ENCODE results near the gene FGFBP3. TPM values are rescaled to one million over a fixed set of nuclear protein-coding genes. Genes with fewer than 3 reads are reported as not detected.

The FGFBP3 gene
- total RNA-seq, 1 donor from 2014 or later, result 0.81 TPM

DNA sequence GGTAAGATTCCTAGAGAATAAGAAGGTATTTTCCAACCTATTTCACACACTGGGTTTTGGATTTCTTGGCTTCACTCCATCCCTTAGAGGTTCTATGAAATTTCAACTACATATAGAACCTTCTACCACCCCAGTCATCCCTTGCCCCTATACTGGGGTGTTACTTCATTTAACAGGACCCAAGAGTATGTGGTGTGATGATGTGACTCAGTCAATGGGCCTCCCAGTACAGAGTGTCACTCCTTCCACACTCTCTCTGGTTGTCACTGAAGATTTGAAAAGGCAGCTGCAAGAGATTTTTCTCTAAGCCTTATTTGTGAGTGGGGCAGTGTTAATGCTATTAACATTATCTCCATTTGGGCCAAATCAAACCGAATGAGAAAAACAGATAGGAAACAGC is 33.5 kb downstream of the FGFBP3 start:
- Histone ChIP-seq H3K4me3 (no peak overlapping the region), H3K27me3 (no peaks in the 10 kb centered on the region), H3K4me1 (no peaks in the 10 kb centered on the region), H3K36me3 (no peaks in the 10 kb centered on the region), H3K27ac (no peak overlapping the region), H3K9me3 (no peaks in the 10 kb centered on the region)
- TF ChIP-seq, protein P1, sequence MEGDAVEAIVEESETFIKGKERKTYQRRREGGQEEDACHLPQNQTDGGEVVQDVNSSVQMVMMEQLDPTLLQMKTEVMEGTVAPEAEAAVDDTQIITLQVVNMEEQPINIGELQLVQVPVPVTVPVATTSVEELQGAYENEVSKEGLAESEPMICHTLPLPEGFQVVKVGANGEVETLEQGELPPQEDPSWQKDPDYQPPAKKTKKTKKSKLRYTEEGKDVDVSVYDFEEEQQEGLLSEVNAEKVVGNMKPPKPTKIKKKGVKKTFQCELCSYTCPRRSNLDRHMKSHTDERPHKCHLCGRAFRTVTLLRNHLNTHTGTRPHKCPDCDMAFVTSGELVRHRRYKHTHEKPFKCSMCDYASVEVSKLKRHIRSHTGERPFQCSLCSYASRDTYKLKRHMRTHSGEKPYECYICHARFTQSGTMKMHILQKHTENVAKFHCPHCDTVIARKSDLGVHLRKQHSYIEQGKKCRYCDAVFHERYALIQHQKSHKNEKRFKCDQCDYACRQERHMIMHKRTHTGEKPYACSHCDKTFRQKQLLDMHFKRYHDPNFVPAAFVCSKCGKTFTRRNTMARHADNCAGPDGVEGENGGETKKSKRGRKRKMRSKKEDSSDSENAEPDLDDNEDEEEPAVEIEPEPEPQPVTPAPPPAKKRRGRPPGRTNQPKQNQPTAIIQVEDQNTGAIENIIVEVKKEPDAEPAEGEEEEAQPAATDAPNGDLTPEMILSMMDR (IDR thresholded peaks at IDR 0.05), result no peak
- no peak for ATAC-seq
- no peak for DNase-seq
- intact Hi-C loops (cut with DNase I), result no loop called here

DNA sequence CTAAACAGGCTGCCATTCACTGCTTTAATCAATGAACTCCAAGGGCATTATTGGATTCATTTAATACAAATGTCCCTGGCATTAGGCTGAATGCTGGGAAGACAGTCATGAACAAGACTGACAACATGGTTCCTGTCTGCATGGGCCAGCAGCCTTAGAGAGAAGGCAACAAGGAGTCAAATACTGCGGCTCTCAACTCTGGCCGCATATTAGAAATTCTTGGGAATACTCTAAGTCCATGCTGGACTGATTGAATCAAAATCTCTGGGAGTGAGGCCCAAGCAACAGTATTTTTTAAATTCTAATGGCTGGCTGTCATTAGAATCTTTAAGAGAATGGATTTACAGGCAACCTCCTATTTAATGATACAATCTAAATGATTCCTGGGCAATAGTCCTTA is 34.1 kb downstream of the FGFBP3 start:
- Histone ChIP-seq H3K36me3 (no peaks in the 10 kb centered on the region), H3K9me3 (no peaks in the 10 kb centered on the region), H3K27ac (no peak overlapping the region), H3K27me3 (no peaks in the 10 kb centered on the region), H3K4me3 (no peak overlapping the region), H3K4me1 (no peaks in the 10 kb centered on the region)
- intact Hi-C loops (cut with DNase I), result no loop called here
- DNase-seq (no peak), ATAC-seq (no peak)
- TF ChIP-seq, protein P1 (IDR thresholded peaks at IDR 0.05), result no peak

DNA sequence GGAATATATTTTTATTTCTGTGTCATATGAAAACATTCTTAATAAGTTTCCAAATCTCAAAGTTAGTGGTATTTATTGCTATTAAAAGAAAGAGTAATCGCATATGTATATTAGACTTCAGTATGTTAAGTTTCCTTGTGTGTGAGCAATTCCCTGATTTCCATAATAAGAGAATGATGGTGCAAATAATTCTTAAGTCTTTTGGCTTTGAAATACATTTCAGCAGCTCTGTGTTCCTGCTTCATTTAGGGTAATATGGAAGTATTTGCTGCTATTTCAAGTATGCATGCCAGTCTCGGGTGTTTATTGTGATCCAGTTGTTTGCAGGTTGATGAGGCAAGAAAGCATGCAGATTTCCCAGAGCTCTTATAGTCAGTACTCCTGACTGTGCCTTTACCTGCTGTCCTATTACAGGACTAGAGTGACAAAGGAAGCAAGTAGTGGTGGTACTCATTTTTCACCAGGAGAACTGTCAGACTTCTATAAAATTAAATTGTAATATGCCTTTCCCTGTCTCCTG is 43.7 kb downstream of the FGFBP3 start:
- no peak for ATAC-seq
- TF ChIP-seq, protein P1 (IDR thresholded peaks at IDR 0.05), result no peak
- intact Hi-C loops (cut with DNase I), result no loop called here
- Histone ChIP-seq H3K4me1 (no peaks in the 10 kb centered on the region), H3K27me3 (no peaks in the 10 kb centered on the region), H3K9me3 (no peaks in the 10 kb centered on the region), H3K27ac (no peak overlapping the region), H3K36me3 (peaks cover 50% of the 10 kb centered on the region), H3K4me3 (no peak overlapping the region)
- no peak for DNase-seq

DNA sequence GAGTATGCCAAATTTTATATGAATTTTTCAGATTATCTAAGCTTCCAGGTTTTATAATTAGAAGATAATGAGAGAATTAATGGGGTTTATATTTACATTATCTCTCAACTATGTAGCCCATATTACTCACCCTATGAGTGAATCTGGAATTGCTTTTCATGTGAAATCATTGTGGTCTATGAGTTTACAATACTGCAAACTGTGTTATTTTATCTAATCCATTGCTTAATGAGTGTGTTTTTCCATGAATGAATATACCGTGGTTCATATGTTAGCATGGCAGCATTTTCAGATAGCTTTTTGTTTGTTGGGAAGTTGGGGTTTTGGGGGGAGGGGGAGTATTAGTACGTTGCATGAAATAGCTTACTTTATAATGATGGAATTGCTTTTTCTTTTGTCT is 44.5 kb downstream of the FGFBP3 start:
- DNase-seq (no peak), ATAC-seq (no peak)
- H3K4me3 ChIP-seq, result no peak overlapping the region
- no peaks in the 10 kb centered on the region for H3K4me1 ChIP-seq
- H3K36me3 ChIP-seq, result peaks cover 58% of the 10 kb centered on the region
- H3K27ac ChIP-seq, result no peak overlapping the region
- H3K9me3 ChIP-seq, result no peaks in the 10 kb centered on the region
- intact Hi-C loops (cut with DNase I), result no loop called here
- TF ChIP-seq, protein P1 (IDR thresholded peaks at IDR 0.05), result no peak
- no peaks in the 10 kb centered on the region for H3K27me3 ChIP-seq

DNA sequence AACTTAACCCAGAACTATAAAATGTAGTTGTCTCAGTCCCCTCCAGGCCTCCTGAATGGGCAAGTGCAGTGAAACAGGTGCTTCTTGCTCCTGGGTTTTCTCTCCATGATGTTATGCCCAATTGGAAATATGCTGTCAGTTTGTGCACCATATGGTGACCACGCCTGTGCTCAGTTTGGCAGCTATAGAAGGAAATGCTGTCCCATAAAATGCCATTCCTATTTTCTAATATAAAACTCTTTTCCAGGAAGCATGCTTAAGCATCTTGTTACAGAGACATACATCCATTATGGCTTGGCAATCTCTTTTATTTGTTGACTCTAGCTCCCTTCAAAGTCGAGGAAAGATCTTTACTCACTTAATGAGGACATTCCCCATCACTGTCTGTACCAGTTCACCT is 45.2 kb downstream of the FGFBP3 start:
- no peak overlapping the region for H3K4me3 ChIP-seq
- intact Hi-C loops (cut with DNase I), result no loop called here
- peaks cover 65% of the 10 kb centered on the region for H3K36me3 ChIP-seq
- H3K4me1 ChIP-seq, result no peaks in the 10 kb centered on the region
- no peaks in the 10 kb centered on the region for H3K9me3 ChIP-seq
- H3K27ac ChIP-seq, result no peak overlapping the region
- ATAC-seq (no peak), DNase-seq (no peak)
- no peaks in the 10 kb centered on the region for H3K27me3 ChIP-seq
- TF ChIP-seq, protein P1 (IDR thresholded peaks at IDR 0.05), result no peak

DNA sequence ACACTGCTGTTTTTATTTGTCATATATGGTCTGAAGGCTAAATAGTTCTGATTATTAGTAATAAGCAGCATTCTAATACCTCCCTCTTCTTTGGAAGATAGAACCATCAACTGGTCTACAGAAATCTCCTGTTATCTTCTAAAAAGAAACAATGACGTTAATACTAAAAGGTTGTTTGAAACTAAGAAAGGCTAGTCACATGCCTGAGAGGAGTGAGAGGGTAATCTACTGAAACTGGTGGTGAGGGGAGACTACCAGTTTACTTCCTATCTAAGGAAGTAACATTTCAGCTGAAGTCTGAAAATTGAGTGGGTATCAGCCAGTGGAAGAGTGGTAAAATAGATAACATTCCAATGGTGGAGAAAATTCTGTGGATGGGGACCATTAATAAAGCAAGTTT is 48.4 kb downstream of the FGFBP3 start:
- ATAC-seq, result no peak
- intact Hi-C loops (cut with DNase I), result no loop called here

More for the DNA sequence above, 48.4 kb downstream of the FGFBP3 start:
- H3K4me3 ChIP-seq, result no peak overlapping the region
- no peaks in the 10 kb centered on the region for H3K9me3 ChIP-seq
- peaks cover 91% of the 10 kb centered on the region for H3K36me3 ChIP-seq
- no peak overlapping the region for H3K27ac ChIP-seq
- H3K4me1 ChIP-seq, result no peaks in the 10 kb centered on the region
- H3K27me3 ChIP-seq, result no peaks in the 10 kb centered on the region
- TF ChIP-seq, protein P1 (IDR thresholded peaks at IDR 0.05), result no peak
- DNase-seq, result no peak

Measured in upper lobe of right lung (tissue), 1 donor.